Osteocyte (in vitro differentiated cells): ENCODE results near the gene ROBO4. TPM values are rescaled to one million over a fixed set of nuclear protein-coding genes. Genes with fewer than 3 reads are reported as not detected.

ENCODE experiments used
- DNase-seq: peaks from one replicate; pipeline ENCODE4 v3.0.0; 2021; ENCODE audit warnings: mixed read lengths; ENCODE audit not compliant: unreplicated experiment; ENCODE audit errors: extremely low spot score
- H3K27ac Mint-ChIP-seq: one replicate; pipeline ENCODE4 v1.8.0; 2021; ENCODE audit warnings: mild to moderate bottlenecking, mixed read lengths; ENCODE audit not compliant: unreplicated experiment
- H3K27me3 Mint-ChIP-seq: one replicate; pipeline ENCODE4 v1.8.0; 2021; ENCODE audit warnings: mixed read lengths; ENCODE audit not compliant: unreplicated experiment
- H3K36me3 Mint-ChIP-seq: one replicate; pipeline ENCODE4 v1.8.0; 2021; ENCODE audit warnings: mixed read lengths; ENCODE audit not compliant: unreplicated experiment
- H3K4me1 Mint-ChIP-seq: one replicate; pipeline ENCODE4 v1.8.0; 2021; ENCODE audit warnings: mixed read lengths; ENCODE audit not compliant: unreplicated experiment
- H3K4me3 Mint-ChIP-seq: one replicate; pipeline ENCODE4 v1.8.0; 2021; ENCODE audit warnings: mild to moderate bottlenecking, moderate library complexity, mixed read lengths; ENCODE audit not compliant: unreplicated experiment
- H3K9me3 Mint-ChIP-seq: one replicate; pipeline ENCODE4 v1.8.0; 2021; ENCODE audit warnings: mixed read lengths; ENCODE audit not compliant: unreplicated experiment
- CTCF ChIP-seq: fragments of 200-600 bp; sonication (generic); IDR thresholded peaks from 2 replicates; pipeline ENCODE4 v1.5.0; 2021; ENCODE audit warnings: antibody characterized with exemption, mild to moderate bottlenecking, moderate library complexity
- total RNA-seq: library from RNA; stranded (reverse); gene quantifications from 2 replicates; pipeline ENCODE4 v1.2.1, GENCODE V29; 2021

ROBO4 gene
- total RNA-seq, 1 donor from 2014 or later: 0.56 TPM

GRCh38 chr11:124876818-124877630, 20.6 kb downstream of the ROBO4 start:
- H3K4me1 Mint-ChIP-seq: peaks cover 18% of the 10 kb centered on the region
- no peak for DNase-seq
- no peaks in the 10 kb centered on the region for H3K36me3 Mint-ChIP-seq
- H3K27ac Mint-ChIP-seq: peak overlapping the region; percentile 96
- no peak for TF ChIP-seq CTCF
- H3K27me3 Mint-ChIP-seq: peaks cover 20% of the 10 kb centered on the region
- no peaks in the 10 kb centered on the region for H3K9me3 Mint-ChIP-seq
- peak overlapping the region; percentile 85 for H3K4me3 Mint-ChIP-seq

- H3K9me3 Mint-ChIP-seq: no peaks in the 10 kb centered on the region
- peaks cover 28% of the 10 kb centered on the region for H3K27me3 Mint-ChIP-seq
- peak overlapping the region; percentile 96 for H3K27ac Mint-ChIP-seq
- peak overlapping the region; percentile 85 for H3K4me3 Mint-ChIP-seq
- H3K4me1 Mint-ChIP-seq: peaks cover 17% of the 10 kb centered on the region
- peak; percentile 96 for DNase-seq
- peak; percentile 88 for TF ChIP-seq CTCF
- no peaks in the 10 kb centered on the region for H3K36me3 Mint-ChIP-seq
These were observed 21.5 kb downstream of the ROBO4 start for GRCh38 chr11:124875943-124876817.

GRCh38 chr11:124875401-124875800, 22.3 kb downstream of the ROBO4 start:
- TF ChIP-seq CTCF: no peak
- H3K4me1 Mint-ChIP-seq: peaks cover 17% of the 10 kb centered on the region
- no peaks in the 10 kb centered on the region for H3K36me3 Mint-ChIP-seq
- peak overlapping the region; percentile 85 for H3K4me3 Mint-ChIP-seq
- H3K9me3 Mint-ChIP-seq: no peaks in the 10 kb centered on the region
- DNase-seq: no peak
- peak overlapping the region; percentile 56 for H3K27ac Mint-ChIP-seq
- H3K27me3 Mint-ChIP-seq: peaks cover 36% of the 10 kb centered on the region

GRCh38 chr11:124874571-124875255, 23.0 kb downstream of the ROBO4 start:
- no peaks in the 10 kb centered on the region for H3K36me3 Mint-ChIP-seq
- H3K9me3 Mint-ChIP-seq: no peaks in the 10 kb centered on the region
- no peak for TF ChIP-seq CTCF
- DNase-seq: no peak
- H3K4me3 Mint-ChIP-seq: no peak overlapping the region
- peaks cover 43% of the 10 kb centered on the region for H3K27me3 Mint-ChIP-seq
- no peak overlapping the region for H3K27ac Mint-ChIP-seq
- H3K4me1 Mint-ChIP-seq: peaks cover 17% of the 10 kb centered on the region
